ENCODE measurements around the gene MRPL1.
"Not testable (repeated sequence)": the region's sequence is repeated elsewhere in the genome, so short reads cannot be mapped to it uniquely, and the experiment has no call there.

Gene MRPL1

DNA sequence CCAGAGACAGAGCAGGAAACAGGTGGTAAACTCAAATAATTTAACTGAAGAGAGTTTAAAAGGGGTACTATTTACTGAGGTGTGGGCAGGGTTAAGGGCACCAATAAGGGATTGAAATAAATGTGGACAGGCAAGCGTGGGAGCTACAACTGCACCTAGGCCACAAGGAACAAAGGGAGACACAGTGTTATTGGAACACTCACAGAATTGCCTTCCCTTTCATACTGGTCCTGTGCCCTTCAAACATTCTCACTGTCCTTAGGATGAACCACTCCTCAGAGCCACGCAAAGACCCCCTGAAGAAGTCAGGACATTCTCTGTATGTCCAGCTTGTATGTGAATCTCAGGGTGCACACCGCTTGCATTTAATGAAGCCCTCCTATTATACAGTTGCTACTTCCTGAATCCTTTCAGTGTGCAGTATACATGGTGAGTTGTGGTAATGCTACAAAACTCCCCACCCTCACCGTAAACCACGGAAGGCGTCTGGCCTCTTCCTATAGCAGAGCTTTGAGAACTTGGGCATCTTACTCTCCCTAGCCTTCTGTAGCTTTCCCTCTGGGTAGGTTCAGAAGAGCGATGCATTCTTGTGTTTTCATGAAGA is 9.6 kb upstream of the MRPL1 start:
- DNase-seq, result peak; percentile 57 to 67

- DNase-seq, result peak; percentile 71 to 88
Measured at GRCh38 chr4:77854431-77855111, 8.1 kb upstream of the MRPL1 start.

- DNase-seq, result no peak
Measured at GRCh38 chr4:77856152-77856551, 6.5 kb upstream of the MRPL1 start.

DNA sequence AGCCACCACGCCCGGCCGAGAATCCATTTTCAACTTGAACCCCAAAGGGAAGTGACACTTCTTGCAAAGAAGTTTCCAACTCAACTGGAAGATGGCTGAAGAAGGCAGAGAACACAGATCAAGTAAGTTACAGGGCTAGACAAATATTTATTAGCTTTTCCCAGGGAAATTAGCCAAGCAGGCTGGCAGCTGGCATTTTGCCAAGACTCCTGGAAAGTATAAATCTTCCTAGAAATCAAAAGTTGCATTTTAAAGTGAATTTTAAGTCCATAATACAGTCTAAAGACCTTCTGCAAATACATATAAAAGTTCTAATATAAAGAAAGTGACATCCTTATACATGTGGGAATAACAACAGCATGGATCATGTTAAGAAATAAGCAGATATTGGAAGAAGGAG is 3.4 kb upstream of the MRPL1 start:
- DNase-seq, result no peak

DNA sequence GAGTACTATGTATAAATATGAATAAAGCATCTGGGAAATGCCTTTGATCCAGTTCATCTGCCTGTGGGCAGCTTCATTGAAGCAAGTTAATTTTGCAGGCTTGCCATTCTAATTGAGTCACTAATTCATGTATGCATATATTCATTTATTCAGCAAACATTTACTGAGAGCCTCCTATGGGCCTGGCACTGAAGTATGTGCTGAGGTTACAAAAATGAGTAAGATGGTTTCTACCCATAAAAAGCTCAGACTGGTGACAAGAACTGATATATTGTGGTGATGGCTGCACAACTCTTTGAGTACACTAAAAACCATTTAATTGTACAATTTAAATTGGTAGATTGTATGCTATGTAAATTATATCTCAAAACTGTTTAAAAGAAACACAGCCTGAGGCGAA is 1.1 kb upstream of the MRPL1 start:
- no peak for DNase-seq

GRCh38 chr4:77863341-77863740 is 711 bp downstream of the MRPL1 start:
- not testable (repeated sequence) for DNase-seq

DNA sequence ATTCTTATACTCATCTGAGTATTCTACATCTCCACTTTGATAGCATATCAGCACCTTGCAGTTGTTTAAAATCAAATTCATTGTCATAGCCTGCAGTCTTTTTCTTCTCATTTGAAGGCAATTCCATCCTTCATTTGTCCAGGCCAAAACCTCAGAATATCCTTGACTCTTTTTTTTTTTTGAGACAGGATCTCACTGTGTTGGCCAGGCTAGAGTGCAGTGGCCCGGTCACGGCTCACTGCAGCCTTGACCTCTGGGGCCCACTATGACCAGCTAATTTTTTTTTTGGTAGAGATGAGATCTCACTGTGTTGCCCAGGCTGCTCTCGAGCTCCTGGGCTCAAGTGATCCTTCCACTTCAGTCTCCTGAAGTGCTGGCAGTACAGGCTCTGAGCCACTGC is 2.6 kb downstream of the MRPL1 start:
- no peak for DNase-seq

DNA sequence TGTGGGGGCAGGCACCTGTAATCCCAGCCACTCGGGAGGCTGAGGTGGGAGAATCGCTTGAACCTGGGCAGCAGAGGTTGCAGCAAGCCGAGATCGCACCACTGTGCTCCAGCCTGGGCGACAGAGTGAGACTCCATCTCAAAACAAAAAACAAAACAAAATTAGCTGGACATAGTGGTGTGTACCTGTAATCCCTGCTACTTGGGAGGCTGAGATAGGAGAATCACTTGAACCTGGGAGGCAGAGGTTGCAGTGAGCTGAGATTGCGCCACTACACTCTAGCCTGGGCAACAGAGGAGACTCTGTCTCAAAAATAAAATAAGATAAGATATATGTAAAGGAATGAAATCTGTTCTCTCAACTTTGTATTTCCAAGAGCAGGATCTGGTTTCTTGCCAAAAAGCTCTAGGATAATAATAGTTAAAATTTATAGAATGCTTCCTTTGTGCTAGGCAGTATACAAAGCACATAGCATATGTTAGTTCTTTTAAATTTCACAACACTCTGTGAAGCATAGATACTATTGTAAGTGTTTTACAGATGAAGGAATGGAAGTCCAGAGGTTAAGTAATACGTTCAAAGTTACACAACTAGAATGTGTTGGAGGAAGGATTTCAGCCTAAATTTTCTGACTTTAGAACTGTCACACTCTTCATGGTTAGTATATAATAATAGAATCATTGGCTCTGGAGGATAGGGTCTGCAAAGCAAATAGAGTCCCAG is 10.3 kb downstream of the MRPL1 start:
- DNase-seq, result peak in 1 of 2 donors; percentile 46

- DNase-seq, result no peak
Measured at GRCh38 chr4:77877167-77877566, 14.5 kb downstream of the MRPL1 start.

- DNase-seq, result no peak
Measured at GRCh38 chr4:77877771-77878565, 15.3 kb downstream of the MRPL1 start.

DNA sequence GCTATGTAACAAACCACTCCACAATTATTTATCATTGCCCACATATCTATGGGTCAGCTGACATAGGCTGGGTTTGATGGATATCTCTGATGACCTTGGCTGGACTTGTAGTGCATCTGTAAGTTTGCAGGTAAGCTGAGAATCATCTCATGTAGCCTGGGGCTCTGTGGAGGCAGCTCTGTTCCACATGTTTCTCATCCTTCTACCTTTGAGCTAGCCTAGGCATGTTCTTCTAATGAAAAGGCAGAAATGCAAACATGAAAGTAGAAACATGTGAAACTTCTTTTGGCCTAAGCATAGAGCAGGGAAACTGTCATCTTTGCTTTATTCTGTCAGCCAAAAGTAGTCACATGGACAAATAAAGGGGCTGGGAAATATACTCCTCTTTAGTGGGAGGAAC is 18.2 kb downstream of the MRPL1 start:
- no peak for DNase-seq

DNA sequence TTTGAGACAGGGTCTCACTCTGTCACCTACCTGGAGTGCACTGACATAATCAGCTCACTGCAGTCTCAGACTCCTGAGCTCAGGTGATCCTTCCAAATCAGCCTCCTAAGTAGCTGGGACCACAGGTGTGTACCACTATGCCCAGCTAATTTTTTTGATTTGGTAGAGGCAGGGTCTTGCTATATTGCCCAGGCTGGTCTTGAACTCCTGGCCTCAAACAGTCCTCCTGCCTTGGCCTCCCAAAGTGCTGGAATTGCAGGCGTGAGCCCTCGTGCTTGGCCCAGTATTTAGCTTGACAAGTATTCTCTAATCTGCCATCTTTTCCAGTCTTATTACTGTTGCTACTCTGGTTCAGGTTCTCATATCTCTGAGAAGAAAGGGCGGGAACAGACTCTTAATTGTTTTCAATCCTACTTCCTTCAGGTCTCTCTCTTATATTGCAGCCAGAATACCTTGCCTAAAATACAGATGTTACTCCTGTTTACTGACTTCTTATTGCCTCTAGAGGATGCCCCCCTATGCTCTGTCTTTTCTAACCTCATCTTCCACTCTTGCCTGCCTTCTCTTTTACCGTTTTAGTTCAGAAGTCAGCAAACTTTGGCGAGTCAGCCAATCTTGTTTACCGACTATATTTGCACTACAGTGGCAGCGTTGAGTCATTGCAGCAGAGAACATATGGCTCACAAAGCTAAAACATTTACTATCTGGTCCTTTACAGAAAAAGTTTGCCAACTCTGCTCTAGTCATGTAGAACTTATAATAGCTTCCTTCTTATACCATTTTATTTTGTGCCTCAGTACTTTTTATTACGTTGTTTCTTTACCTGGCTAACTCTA is 19.0 kb downstream of the MRPL1 start:
- no peak for DNase-seq

DNA sequence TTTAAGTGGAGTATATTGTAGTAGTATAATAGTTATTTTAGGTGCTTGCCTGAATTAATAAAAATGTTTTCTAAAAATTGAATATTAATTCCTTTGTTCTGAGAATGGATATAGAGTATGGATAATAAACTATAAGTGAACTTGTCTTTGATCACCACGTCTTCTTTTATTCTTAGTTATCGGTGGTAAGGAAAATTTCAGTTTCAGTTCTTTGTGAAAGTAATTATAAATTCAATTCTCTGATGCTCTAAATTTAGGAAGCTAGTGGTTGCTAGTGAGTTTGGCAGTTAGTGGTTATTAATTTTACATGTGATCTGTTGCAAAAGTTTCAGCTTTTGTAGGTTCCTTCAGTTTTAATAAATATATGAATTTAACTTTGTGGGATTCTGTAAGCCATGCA is 30.8 kb downstream of the MRPL1 start:
- DNase-seq, result peak; percentile 10 to 16

DNA sequence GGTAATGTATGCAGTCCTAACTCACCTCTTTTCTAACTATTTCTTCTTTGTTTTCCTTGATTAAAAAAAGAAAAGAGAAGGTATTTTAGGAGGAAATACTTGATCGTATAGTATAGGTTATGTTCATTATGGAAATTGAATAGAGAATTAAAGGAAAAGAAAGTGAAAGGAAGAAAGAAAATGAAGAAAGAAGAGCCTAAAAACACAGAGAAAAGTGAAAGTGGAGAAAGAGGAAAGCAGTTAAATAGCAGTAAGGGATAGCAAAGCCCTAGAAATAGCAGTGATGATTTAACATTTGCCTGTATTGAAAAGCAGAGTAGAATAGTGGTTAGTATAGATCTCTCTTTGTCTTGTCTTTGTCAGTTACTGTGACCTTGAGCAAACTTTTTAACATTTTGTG is 37.0 kb downstream of the MRPL1 start:
- DNase-seq, result no peak

DNA sequence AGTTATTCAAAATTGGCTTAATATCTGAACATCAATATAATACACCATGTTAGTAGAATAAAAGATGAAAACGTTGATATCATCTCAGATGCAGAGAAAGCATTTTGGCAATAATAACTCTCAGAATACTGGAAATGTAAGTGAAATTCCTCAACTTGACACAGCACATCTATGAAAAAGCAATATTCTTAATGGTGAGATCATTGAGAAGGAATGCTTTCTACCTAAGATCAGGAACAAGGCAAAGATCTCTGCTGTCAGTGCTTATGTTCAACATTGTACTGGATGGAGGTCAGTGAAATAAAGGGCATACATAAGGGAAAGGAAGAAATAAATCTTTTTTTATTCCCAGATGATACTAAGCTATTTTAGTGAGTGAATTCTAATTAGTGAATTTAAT is 40.6 kb downstream of the MRPL1 start:
- no peak for DNase-seq

- no peak for DNase-seq
Measured at GRCh38 chr4:77905651-77906263, 43.1 kb downstream of the MRPL1 start.

DNA sequence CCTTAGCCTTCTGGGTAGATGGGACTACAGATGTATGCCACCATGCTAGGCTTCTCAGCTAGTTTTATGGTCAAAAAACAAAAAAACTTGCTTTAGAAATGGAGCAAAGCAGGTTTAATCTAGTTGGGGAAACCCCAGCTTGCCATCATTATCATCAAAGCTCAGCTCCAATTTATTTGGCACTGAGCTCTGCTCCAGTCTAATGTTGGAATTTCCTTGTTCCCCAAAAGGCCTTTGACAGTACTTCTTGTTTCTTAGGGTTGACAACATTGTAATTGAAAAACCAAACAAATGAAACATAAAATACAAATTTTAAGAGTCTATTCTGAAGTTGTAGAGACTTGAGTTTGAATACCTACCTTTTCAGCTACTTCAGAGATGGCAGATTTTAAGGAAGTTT is 48.0 kb downstream of the MRPL1 start:
- DNase-seq, result peak; percentile 66 to 68

- no peak for DNase-seq
Measured at GRCh38 chr4:77911091-77911490, 48.5 kb downstream of the MRPL1 start.

GRCh38 chr4:77911842-77912450 is 49.3 kb downstream of the MRPL1 start:
- peak; percentile 76 for DNase-seq

DNA sequence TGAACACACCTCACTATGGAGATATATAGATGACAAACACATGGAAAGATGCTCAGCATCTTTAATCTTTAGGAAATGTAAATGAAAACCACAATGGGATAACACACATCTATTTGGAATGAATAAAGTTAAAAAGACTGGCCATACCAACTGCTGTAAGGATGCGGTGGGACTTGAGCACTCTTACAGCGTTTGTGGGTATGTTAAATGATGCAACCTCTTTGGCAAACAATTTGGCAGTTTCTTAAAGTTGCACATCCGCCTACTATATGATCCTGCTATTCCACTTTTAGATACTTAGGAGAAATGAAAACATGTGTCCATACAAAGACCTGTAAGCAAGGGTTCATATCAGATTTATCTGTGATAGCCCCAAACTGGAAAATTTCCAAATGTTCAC is 50.7 kb downstream of the MRPL1 start:
- DNase-seq, result peak in 1 of 2 donors; percentile 21

DNA sequence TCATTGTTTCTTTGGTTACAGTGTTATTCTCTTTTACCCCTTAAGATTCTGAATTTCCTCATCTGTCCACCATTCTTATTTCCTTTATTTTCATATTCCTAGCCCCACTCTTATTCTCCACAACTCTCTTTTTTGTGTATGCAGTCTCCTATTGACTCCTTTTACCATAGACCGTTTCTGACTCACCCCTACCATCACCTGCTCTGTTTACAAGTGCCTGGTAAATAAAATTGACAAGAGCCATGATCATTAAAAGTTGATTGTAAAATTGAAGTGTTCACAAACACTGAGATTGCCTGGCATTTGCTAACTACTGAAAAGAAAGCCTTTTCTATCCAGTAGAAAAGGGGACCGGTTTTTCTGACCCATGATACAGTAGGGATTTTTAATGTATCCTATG is 54.4 kb downstream of the MRPL1 start:
- DNase-seq, result no peak

- DNase-seq, result no peak
Measured at GRCh38 chr4:77917601-77918000, 55.0 kb downstream of the MRPL1 start.
